Ovary (tissue), 3 donors: ENCODE data around the gene ZNF280B.

Source experiments
- CTCF ChIP-seq, 3 donors: fragments of 450-650 bp in 2 of 3; fragments of 200-600 bp in 1 of 3; IDR thresholded peaks; one replicate each; pipeline versions ENCODE4 v1.5.1 to v1.8.0; 2016 to 2022; ENCODE audit warnings: antibody characterized with exemption in 3 of 3, mild to moderate bottlenecking in 1 of 3
- EP300 ChIP-seq: sonication (generic); formaldehyde crosslinking; IDR thresholded peaks from one replicate; pipeline ENCODE4 v1.6.1; 2017; ENCODE audit warnings: antibody characterized with exemption
- POLR2A ChIP-seq: fragments of 450-650 bp; IDR thresholded peaks from one replicate; pipeline ENCODE4 v1.6.1; 2017; ENCODE audit warnings: antibody characterized with exemption, mild to moderate bottlenecking, moderate library complexity
- donor health status: DM: no; HTN: no; CAD: no.

GRCh38 chr22:22528780-22529179 is 20.2 kb upstream of the ZNF280B start:
- no peak for TF ChIP-seq CTCF (IDR thresholded peaks at IDR 0.05)
- TF ChIP-seq POLR2A: no peak
- no peak for TF ChIP-seq EP300
